Activated effector memory CD4-positive, alpha-beta T cell treated with anti-CD3 and anti-CD28 coated beads, Interleukin-2, amount 50 U/mL, for 16 hours (primary cell): ENCODE measurements around the gene CYP39A1.

ENCODE experiments used
- DNase-seq: peaks from one replicate; pipeline ENCODE4 v3.0.0-alpha.2; 2020

CYP39A1 gene

DNA sequence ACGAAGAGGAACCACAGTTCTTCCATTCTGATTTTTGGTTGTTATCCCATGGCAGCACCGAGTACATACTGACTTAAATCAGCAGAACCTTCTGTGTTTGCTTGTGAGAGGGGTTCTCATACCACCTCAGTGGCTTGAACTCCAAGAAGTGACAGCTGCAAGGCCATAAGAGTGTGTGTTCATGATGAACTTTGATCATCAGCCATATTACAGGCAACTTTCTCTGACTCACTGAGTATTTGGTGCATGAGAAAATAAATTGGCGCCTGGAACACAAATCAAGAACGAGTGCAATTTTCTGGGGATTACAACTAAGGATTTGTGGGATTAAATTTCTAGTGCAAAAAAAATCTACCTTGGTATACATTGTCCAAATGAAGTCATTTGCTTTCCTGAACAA is 68.9 kb downstream of the CYP39A1 start:
- DNase-seq: no peak

DNA sequence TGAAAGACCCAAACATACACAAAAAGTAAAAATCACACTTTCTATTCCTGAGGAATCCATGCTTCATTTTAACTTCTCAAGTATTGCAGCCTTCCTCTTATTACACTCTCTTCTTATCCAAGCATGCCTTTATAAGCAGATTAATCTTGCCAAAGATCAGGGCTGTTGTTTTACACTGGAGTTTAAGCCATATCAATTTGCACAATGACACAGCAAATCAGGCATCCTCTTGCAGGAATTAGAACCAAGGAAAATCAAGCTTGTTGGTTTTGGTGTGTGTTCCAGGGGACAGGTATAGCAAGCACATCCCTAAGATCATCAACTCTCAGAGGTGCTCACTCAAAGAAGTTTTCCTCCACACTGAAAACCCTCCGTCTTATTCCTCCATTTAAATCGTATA is 69.5 kb downstream of the CYP39A1 start:
- DNase-seq: no peak

DNA sequence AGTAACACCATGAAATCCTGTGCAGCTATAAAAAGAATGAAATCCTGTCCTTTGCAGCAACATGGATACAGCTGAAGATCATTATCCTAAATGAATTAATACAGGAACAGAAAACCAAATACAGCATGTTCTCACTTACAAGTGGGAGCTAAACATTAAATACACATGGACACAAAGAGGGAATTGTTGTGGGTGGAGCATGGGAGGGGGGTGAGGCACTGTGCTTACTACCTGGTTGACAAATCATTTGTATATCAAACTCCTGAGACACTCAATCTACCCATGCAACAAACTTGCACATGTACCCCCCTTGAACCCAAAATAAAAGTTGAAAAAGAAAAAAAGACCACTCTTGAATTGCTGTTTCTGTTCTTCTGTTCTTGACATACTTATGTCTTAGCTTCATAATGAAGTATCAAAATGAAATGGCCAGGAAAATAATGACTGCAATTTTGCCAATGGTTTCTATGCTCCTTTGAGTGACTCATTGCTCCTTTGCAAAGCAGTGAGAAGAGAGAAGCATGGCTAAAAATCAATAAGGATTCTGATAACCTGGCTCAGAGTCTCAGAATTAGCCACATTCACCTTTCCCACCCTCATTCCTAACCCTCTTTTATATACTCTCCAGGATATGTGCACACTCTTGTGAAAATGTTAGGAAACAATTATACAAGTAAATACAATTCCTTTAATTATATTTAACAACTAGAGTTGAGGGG is 71.0 kb downstream of the CYP39A1 start:
- DNase-seq: no peak

DNA sequence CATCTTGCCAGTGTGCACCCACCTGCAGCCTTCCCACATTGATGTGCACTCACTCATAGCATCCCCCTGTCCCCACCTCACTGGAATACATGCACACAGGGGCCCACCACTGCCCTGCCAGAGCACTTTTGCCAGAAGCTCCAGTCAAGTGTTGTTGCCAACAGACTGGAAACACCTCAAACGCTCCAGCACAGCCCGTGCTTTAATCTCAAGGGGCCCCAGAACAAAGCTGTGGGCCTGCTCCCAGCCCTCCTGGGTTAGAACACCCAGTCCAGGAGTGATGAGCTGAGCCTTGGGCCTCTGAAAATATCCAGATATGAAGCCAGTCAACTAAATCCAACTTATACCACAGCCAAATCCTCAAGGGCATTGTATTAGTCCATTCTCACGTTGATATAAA is 77.1 kb downstream of the CYP39A1 start:
- no peak for DNase-seq

DNA sequence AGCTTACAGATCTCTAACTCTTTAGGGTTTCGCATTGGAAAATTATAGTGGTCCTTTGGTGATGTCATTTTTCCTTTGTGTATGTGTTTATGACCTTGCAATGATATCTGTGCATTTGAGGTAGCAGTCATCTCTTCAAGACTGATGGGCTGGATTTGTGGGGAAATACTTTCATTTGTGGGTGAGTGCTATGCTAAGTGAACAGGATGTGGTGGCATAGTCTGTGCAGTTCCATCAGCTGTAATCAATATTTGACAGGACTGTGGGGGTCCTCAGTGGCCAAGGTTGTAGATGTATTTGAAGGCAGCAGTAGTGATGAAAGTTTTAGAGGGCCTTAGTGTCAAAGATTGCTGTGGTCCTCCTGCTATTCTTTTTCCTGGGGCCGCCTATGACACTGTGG is 79.5 kb downstream of the CYP39A1 start:
- DNase-seq: no peak

DNA sequence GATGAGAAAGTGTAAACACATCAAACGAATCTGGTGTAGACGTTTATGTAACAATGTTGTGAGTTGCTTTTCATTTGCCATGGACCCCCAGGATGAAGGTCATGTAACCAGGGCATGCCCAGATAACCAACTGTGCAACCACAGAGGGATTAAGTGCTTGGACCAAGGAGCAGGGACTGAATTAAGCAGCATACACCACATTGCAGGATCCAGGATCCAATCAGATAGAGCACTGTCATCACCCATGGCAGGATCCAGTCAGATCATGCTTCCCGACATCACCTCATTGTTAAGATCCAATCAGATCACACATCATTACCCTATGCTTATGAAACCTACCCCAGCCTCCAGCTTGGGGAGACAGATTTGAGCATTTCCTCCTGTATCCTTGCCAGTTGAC is 87.1 kb downstream of the CYP39A1 start:
- DNase-seq: no peak

DNA sequence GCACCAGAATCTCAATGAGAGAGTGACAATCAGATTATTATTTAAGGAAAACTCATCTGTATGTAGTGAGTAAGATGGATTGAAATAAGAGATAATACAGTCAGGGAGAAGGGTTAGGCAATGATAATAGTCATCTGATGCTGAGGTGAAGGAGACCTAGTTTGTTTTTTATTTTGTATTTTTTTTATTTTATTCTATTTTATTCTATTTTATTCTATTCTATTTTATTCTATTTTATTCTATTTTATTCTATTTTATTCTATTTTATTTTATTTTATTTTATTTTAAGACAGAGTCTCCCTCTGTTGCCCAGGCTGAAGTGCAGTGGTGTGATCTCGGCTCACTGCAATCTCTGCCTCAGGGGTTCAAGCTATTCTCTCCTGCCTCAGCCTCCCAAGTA is 88.7 kb downstream of the CYP39A1 start:
- DNase-seq: no peak

DNA sequence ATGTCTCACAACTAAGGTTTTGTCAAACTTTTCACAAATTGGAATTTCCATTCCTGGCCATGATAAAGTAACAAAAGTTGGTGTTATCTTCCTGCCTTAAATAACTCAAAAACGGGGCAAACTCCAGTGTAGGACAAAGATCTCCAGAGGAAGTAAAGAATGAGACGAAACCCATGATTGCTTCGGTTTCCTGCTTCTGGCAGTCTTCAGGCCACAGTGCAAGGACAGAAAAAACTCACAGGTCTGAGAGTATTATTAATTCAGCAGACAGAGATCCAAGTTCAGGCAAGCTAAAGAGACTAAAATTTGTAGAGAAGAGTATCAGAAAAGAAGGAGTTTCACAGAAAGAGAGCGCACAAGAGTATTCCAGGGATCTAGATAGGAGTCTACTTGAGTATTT is 96.6 kb downstream of the CYP39A1 start:
- no peak for DNase-seq

DNA sequence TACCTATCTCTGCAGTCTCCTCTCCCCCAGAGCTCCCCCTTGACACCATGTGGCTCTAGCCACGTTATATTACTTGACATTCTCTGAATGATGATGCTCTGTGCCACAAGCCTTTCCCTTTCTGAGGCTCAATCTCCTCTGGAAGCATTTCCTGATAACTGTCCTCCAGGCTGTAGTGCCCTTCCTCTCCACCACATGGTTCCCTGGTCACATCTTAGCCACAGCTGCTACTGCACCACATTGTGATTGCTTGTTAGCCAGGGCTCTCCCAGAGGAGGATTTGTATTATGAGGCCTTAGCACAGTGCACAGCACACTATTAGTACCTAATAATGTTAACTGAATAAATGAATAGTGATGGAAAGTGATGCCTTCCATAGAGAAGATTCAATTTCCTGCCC is 97.5 kb downstream of the CYP39A1 start:
- no peak for DNase-seq

DNA sequence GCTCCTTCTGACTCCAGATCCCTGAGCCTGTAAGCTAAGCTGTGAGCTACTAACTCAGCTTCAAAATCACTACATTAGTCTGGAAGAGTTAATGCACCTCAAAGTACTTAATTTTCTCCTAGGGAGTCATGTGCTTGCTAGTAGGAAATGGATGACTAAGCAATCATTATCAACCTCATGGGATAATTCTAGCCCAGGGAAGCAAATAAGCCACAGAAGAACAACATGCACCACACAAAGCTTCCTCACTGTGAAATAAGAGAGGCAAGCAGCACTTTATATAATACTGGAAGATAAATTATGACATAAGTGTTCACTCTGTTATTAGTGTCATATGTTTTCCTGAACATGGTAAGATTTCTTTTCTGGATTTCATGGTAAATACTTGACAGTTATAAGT is 103.5 kb downstream of the CYP39A1 start:
- no peak for DNase-seq

DNA sequence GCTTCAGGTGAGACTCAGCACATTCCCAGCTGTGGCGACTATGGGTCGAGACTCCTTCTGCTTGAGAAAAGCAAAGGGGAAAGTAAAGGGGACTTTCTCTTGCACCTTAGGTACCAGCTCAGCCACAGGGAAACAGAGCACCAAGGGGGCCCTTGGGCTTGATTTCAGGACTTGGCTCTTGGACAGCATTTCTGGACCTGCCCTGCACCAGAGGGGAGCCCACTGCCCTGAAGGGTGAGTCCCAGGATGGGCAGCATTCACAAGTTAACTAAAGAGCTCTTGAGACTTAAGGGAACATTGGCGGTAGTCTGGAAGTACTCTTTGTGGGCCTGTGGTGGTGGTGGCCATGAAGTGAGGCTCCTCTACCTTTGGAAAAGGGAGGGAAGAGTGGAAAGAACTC is 111.1 kb downstream of the CYP39A1 start:
- DNase-seq: no peak

DNA sequence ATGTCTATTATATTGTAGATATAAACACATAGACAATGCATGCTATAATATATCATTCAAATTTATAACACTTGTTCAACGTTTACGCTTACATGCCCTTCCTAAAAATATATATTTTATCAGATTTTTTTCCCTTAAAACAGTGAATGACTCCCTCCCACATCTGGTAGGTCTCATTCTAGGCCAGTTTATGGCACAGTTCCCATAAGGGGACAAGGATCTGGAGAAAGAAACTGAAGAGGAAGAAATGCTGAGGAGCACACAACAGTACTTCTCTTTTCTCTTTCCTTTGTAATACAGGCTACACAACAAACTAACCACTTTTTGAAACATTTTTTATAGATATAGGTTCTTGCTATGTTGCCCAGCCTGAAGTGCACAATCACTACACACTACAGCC is 112.8 kb downstream of the CYP39A1 start:
- DNase-seq: no peak

DNA sequence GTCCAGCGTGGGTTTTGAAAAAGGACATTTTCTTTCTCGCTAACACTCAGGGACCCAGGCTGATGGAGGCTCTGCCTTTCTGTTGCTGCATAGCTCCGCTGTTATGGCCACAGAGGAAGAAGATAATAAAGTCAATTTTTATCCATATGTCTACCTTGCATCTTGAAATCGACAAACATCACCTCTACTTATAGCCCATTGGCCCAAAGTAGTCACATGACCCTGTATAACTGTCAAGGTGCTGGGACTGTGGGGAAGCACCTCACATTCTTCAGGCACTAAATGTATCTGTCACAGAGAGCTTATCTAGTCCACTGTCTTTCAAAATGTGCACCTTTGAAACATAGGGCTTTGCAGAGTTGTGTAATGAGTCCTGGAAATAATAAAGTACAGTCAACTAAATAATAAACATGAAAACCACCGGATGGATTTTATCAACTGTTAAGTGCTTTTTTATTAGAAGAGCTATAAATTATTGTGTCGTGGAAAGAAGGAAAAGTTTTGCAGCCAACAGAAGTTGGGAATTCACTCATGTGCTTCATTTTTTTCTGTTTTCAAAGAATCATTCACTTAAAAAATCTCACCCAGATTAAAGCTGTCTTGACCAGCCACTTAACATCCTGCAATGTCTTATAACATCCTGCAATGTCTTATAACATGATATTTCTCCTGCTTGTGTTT is 113.7 kb downstream of the CYP39A1 start:
- no peak for DNase-seq

DNA sequence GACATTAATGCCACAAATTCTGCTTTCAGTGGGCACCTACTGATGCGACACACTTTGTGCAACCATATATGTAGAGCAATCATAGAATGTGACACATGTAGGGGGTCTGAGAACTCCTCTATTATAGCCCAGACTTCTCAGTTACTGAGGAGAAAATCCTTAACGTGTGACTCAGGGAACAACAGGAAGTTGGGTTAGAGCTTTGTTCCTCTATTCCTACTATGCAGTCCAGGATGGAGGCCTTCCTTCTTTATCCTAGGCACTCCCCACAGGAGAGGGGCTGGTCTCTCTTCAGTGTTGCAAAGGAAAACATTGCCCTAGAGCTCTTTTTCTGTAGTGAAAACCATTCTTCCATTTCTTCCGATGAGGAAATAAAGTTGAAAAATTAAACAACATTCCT is 121.7 kb downstream of the CYP39A1 start:
- DNase-seq: no peak

DNA sequence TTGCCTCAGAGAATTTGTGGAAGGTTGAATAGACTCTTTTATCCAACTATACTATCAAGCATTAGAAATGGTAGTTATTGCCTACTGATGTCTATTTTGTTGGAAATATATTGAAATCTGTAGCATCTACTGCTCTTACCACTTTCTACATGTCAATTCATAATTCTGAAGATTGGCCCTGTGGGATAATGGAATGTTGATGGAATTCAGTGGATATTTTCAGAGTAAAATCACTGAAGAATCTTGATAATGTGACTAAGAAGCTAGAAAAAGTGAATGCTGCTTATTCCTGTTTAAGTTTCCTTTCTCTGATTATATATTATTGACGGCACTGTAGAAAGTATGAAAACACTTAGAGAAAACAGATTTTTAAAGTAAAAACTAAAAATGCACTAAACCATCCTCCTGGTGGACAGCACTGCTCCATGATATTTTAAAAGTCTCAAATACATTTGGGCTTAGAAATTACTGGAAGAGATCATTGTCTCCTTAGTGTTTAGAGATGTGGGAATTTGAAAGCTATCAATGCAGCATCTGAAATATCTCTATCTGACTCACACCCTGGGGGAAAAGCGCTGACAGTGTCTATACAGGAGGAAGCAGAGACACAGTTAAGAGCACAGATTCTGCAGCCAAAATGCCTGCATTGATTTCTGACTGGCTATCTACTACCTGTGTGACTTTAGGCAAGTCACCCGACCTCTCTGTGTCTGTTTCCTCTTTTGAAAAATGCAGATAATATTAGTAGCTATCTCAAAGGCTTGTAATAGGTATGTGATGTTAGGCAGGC is 123.5 kb downstream of the CYP39A1 start:
- DNase-seq: no peak

DNA sequence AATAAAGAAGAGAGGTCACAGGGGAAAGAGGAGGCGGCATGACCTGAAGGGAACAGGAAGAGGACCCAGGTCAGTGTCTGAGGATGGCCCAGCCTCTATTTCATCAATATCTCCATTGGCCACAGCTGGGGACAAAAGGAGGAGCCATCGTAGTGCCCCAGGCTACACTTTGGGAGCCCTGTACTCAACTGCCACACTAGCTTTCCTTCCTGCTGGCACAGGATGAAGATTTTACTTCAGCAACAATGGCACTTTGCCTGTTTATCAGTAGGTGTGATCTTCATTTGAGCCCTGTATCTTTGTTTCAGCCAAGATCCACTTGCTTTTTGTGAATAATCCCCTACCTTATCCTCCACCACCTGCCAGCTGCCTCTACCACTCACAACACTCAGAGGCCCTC is 126.0 kb downstream of the CYP39A1 start:
- DNase-seq: no peak

DNA sequence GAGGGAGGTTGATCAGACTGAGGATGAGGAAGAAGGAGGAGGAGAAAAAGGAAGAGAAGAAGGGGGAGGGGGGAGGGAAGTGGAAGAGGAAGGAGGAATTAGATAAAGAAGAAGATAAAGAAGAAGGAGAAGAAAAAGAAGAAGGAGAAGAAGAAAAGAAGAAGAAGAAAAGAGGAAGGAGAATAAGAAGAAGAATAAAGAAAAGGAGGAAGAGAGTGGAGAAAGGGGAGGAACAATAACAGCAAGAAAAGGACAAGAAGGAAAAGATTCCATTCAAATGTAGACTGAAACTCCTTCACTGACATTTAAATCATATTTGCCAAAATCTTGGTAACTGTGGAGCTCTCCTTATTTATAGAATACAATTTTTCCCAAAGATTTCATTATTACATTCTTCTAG is 127.0 kb downstream of the CYP39A1 start:
- DNase-seq: no peak

DNA sequence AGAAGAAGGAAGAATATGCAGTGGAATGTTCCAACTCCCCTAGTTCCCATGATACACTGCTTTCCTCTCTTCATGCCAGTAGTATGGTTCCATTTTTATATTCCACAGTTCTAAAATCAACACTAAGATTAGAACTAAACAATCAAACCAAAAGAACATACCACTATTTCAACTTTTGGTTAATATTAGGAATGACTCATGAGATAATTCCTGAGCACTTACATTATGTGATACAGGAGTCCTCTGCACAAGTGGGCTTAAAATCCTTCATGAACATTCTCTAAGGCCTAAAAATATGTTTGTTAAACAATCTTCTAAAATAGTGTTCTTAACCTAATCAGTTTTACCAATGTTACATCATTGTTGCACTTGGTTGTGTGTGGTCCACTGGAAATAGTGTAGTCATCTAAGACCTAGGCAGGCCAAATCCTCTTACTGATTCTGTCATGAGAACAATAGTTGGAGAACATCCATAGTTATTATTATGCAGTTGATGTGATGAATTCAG is 131.1 kb downstream of the CYP39A1 start:
- no peak for DNase-seq

DNA sequence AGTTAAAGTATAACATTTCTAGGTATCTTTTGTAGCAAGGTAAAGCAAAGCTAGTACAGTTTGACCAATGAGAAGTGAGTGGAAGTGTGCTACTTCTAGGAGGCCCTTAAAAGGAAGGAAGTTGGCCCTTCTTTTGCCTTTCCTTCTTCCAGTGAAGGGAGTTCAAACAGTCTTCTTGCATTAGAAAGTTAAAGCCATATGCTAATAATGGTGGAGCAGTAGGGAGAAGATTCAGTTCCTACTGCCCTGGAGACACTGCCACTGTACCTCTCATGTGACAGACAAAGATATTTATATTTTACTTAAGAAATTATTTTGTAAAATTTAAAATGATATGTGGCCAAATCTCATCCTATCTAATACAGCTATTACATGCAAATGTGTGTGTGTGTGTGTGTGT is 135.4 kb downstream of the CYP39A1 start:
- DNase-seq: no peak

DNA sequence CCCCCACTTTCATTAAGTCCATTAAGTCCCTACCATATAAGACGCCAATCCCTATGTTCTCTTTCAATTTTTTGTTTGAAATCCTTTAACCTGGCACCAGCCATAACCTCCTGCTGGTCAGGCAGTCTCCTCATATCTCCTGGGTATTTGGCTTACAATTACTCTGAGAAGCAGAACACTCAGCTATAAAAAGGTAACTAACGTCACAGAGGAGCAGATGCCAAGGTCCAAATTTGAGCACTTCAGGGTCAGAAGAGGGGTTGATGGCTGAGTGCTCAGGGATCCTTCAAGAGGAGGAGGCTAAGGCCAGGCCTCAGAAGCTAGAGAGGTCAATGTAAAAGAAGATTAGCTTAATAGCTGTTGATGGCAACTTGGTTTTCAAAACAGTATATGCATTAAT is 139.1 kb downstream of the CYP39A1 start:
- no peak for DNase-seq

DNA sequence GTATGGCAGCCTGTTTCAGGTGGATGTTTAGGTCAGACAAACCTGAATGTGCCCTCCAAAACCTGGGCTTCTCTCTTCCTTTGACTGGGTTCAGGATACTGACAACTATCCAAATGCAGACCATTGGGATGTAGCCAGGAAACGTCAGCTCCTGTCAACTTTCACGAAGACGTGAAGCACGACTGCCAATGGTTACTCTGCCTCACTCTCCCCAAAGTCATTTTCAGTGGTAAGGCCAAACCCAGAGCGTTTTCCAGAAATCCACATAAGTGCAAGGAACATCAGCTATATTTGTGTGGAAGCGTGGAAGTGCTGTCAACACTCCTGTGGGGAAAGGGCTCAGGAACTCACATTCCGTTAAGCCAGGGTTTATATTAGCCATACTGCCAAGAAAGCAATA is 141.3 kb downstream of the CYP39A1 start:
- DNase-seq: no peak

DNA sequence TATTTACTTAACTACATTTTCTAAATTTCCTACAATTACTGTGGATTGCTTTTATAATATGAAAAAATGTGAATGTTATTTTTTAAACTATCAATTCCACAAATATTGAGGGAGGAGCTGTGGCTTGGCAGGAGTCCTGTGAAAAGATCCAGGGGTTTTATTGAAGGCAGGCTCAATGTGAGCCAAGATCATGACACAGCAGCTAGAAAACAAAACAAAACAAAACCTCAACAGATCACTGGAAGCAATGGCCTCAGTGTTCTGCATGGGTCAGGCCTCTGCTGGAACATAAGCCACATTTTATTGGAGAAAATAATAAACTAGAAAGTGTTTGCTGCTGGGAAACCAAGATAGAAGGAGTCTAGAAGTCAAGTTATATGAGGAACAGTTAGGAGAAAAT is 142.0 kb downstream of the CYP39A1 start:
- DNase-seq: no peak

DNA sequence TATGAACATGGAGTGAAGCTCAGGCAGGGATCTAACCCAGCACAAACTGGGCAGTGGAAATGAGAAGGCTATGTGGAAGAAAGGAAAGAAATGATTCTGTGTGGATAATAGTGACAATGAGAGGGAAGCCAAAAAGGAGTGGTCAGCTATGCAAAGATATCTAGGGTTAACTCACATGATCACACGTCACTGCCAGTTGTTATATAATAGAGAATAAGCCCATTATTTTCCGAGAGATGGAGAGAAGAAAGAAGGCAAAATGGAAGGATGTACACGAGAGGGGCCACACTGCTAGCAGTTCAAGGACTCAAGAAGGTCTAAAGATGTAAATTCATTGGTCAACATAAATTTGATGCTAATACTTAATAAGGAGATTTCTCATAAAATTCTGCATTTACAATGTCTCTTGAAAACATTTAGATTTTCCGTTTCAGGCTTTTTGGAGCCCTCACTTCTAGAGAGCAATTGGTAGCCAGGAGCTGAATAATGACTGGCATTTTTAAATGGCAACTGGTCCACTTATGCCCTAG is 142.6 kb downstream of the CYP39A1 start:
- DNase-seq: no peak

DNA sequence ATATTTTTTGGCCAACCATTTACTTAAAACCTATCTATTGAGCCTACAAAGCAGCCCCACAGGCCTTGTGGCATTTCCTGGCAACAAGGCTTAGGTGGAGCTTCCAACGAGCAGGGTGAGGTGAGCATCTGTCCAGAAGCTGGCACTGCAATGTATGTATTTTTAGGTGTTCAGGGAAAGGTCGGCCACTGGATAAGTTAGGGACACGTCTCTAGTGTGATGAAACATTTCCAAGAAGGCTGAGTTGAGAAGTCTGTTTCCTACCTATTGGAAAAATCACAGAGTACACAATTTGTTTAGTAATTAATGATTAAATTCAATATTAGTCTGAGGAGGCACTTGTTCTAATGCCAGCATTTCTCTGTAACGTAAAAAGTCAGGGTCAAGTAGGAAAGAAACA is 143.6 kb downstream of the CYP39A1 start:
- no peak for DNase-seq
